HepG2 (cell line): Measurements from ENCODE around the gene FGFR2. TPM values are rescaled to one million over a fixed set of nuclear protein-coding genes. Genes with fewer than 3 reads are reported as not detected.

Experiments used
- ATAC-seq: fragments of 200-7000 bp; cut with Tn5 transposase; 3 replicates; pipeline ENCODE4 v1.9.1; 2020; ENCODE audit warnings: mild to moderate bottlenecking, moderate library complexity
- BruUV-seq: library from RNA; stranded (reverse); fragments of 400-500 nt; replicated peaks from 2 replicates; lab custom pipeline; 2021; lab: Mats Ljungman, UMichigan
- CTCF ChIA-PET: fragments of 300-600 bp; formaldehyde crosslinking; extraction: SDS; loops from one replicate; lab custom pipeline; 2021; ENCODE audit warnings: low total read pairs, inconsistent platforms, low intra/inter-chr PET ratio; lab: Yijun Ruan, JAX
- POLR2A ChIA-PET: fragments of 350-600 bp; sonication (Branson Sonifier 250); formaldehyde crosslinking; loops from one replicate; lab custom pipeline; 2020; ENCODE audit warnings: antibody characterized with exemption, inconsistent platforms; lab: Yijun Ruan, JAX
- DNase-seq: peaks from one replicate; pipeline ENCODE4 v3.0.0-alpha.2; 2015; ENCODE audit warnings: low spot score
- FAIRE-seq: peaks from 3 replicates; lab custom pipeline; 2011; peaks lifted over from hg19 to GRCh38; lab: Jason Lieb, UNC
- H2AFZ ChIP-seq: one replicate; pipeline ENCODE4 v1.6.1; 2011; ENCODE audit warnings: low read length, inconsistent platforms
- H3K27ac ChIP-seq: fragments of 300-600 bp; 3 replicates; pipeline ENCODE4 v1.8.0; 2011; ENCODE audit warnings: mixed run types, mild to moderate bottlenecking, mixed read lengths, low read length, inconsistent platforms; ENCODE audit not compliant: insufficient read depth; ENCODE audit errors: extremely low read length
- H3K27me3 ChIP-seq, 2 experiments: fragments of 200-600 bp in 1 of 2; 2 replicates in 1 of 2; 3 replicates in 1 of 2; pipeline versions ENCODE4 v1.6.0 to v1.8.0; 2011; ENCODE audit warnings: low read length in 2 of 2, mild to moderate bottlenecking in 2 of 2, moderate library complexity in 2 of 2, inconsistent platforms in 1 of 2; ENCODE audit not compliant: insufficient read depth in 2 of 2, control insufficient read depth in 1 of 2
- H3K36me3 ChIP-seq, 2 experiments: fragments of 200-600 bp in 1 of 2; replicated peaks in 1 of 2; 2 replicates in 1 of 2; 3 replicates in 1 of 2; pipeline versions ENCODE4 v1.5.1 to v1.8.0; 2011; ENCODE audit warnings: low read length in 2 of 2, inconsistent platforms in 1 of 2; ENCODE audit not compliant: insufficient read depth in 2 of 2, control insufficient read depth in 1 of 2
- H3K4me1 ChIP-seq: 2 replicates; pipeline ENCODE4 v1.5.1; 2012; ENCODE audit warnings: low read length, inconsistent platforms; ENCODE audit not compliant: insufficient read depth
- H3K4me2 ChIP-seq: 2 replicates; pipeline ENCODE4 v1.6.0; 2011; ENCODE audit warnings: low read depth, low read length, inconsistent platforms
- H3K4me3 ChIP-seq, 3 experiments: fragments of 200-600 bp in 1 of 3; sonication (generic), shearing (Covaris generic) in 1 of 3; replicated peaks in 1 of 3; 2 replicates each; pipeline ENCODE4 v1.5.1; 2011 to 2016; ENCODE audit warnings: low read length in 3 of 3, inconsistent platforms in 2 of 3, low read depth in 2 of 3, mild to moderate bottlenecking in 2 of 3, control low read depth in 1 of 3, mixed read lengths in 1 of 3; ENCODE audit not compliant: insufficient read depth in 1 of 3
- H3K79me2 ChIP-seq: one replicate; pipeline ENCODE4 v1.6.1; 2011; ENCODE audit warnings: low read length, inconsistent platforms; ENCODE audit not compliant: insufficient read depth
- H3K9ac ChIP-seq: 2 replicates; pipeline ENCODE4 v1.6.0; 2011; ENCODE audit warnings: mild to moderate bottlenecking, low read depth, low read length, inconsistent platforms; ENCODE audit not compliant: insufficient read depth
- H3K9me3 ChIP-seq: 2 replicates; pipeline ENCODE4 v1.5.1; 2012; ENCODE audit warnings: mild to moderate bottlenecking, low read length
- H4K20me1 ChIP-seq: 2 replicates; pipeline ENCODE4 v1.6.0; 2011; ENCODE audit warnings: inconsistent platforms, mild to moderate bottlenecking, low read length, moderate library complexity; ENCODE audit not compliant: insufficient read depth
- GABPB1 ChIP-seq: IDR thresholded peaks from 2 replicates; pipeline ENCODE4 v1.6.1; 2016; ENCODE audit warnings: mild to moderate bottlenecking, missing genetic modification reagents, moderate library complexity, missing compliant biosample characterization
- GATAD2A ChIP-seq: IDR thresholded peaks from 2 replicates; pipeline ENCODE4 v1.6.1; 2016
- LRRFIP1 ChIP-seq: sonication (generic); formaldehyde crosslinking; conservative IDR thresholded peaks from 2 replicates; pipeline ENCODE4 v1.4.0; 2020; ENCODE audit warnings: missing genetic modification reagents
- SETDB1 ChIP-seq: sonication (generic); formaldehyde crosslinking; IDR thresholded peaks from 2 replicates; pipeline ENCODE4 v1.5.1; 2020; ENCODE audit warnings: missing genetic modification reagents, mild to moderate bottlenecking, borderline replicate concordance
- SP5 ChIP-seq: IDR thresholded peaks from 2 replicates; pipeline ENCODE4 v1.6.1; 2016; ENCODE audit warnings: low read depth, borderline replicate concordance
- ZNF263 ChIP-seq: sonication (generic); formaldehyde crosslinking; IDR thresholded peaks from 2 replicates; pipeline ENCODE4 v1.4.0; 2020; ENCODE audit warnings: missing genetic modification reagents
- ZNF274 ChIP-seq: sonication (generic); formaldehyde crosslinking; IDR thresholded peaks from 2 replicates; pipeline ENCODE4 v1.5.1; 2020; ENCODE audit warnings: mild to moderate bottlenecking, missing genetic modification reagents
- ZNF430 ChIP-seq: sonication (generic); formaldehyde crosslinking; IDR thresholded peaks from 2 replicates; pipeline ENCODE4 v1.9.0; 2021; ENCODE audit warnings: mild to moderate bottlenecking, missing genetic modification reagents
- ZNF619 ChIP-seq: sonication (generic); formaldehyde crosslinking; IDR thresholded peaks from 2 replicates; pipeline ENCODE4 v1.4.0; 2020; ENCODE audit warnings: mild to moderate bottlenecking, missing genetic modification reagents
- ZNF660 ChIP-seq: sonication (generic); formaldehyde crosslinking; IDR thresholded peaks from 2 replicates; pipeline ENCODE4 v1.5.1; 2020; ENCODE audit warnings: mild to moderate bottlenecking, low read depth, missing genetic modification reagents, borderline replicate concordance
- ZNF713 ChIP-seq: sonication (generic); formaldehyde crosslinking; IDR thresholded peaks from 2 replicates; pipeline ENCODE4 v1.4.0; 2020; ENCODE audit warnings: mild to moderate bottlenecking, missing genetic modification reagents
- ZNF749 ChIP-seq: sonication (generic); formaldehyde crosslinking; IDR thresholded peaks from 2 replicates; pipeline ENCODE4 v1.8.0; 2022; ENCODE audit warnings: mild to moderate bottlenecking, missing genetic modification reagents, moderate library complexity, borderline replicate concordance
- ZSCAN31 ChIP-seq: sonication (generic); formaldehyde crosslinking; IDR thresholded peaks from 2 replicates; pipeline ENCODE4 v1.5.0; 2020; ENCODE audit warnings: low read depth, mild to moderate bottlenecking, missing genetic modification reagents
- WGBS: methylation state at CpG from one replicate; pipeline ENCODE4 v1.1.6; 2017; ENCODE audit warnings: low lambda C conversion rate; 5-methylcytosine and 5-hydroxymethylcytosine counted together
- in situ Hi-C: cut with HindIII; loops from 2 replicates; pipeline ENCODE4 v1.10.0; 2017; ENCODE audit warnings: low pct_unique_long_range_greater_than_20kb; ENCODE audit not compliant: extremely low pct_ligation_motif_present
- intact Hi-C: fragments of 100-400 bp; cut with micrococcal nuclease; formaldehyde crosslinking; loops from one replicate; pipeline ENCODE4 v1.10.0; 2022; ENCODE audit not compliant: unreplicated experiment
- polyA plus RNA-seq, 8 experiments: library from polyadenylated mRNA; depleted of rRNA in 3 of 8; stranded (reverse) in 7 of 8; unstranded in 1 of 8; fragments of >200 nt; fragmentation: Illumina TruSeq in 4 of 8; extraction: Trizol in 4 of 8; gene quantifications; 2 replicates each; pipeline versions ENCODE4 v1.2.1 to v1.2.3, GENCODE V29; 2011 to 2016; ENCODE audit warnings: low read depth in 4 of 8, missing spikeins in 1 of 8, mixed read lengths in 1 of 8; ENCODE audit not compliant: insufficient read depth in 1 of 8
- total RNA-seq, 5 experiments: library from RNA; depleted of rRNA; stranded (reverse); fragments of >200 nt; fragmentation: Illumina TruSeq; extraction: Trizol; gene quantifications; 2 replicates each; pipeline ENCODE4 v1.2.3, GENCODE V29; 2016; ENCODE audit warnings: low read depth in 1 of 5
- TF ChIP-seq, protein P1 (sequence below): sonication (generic); formaldehyde crosslinking; IDR thresholded peaks from 2 replicates; pipeline ENCODE4 v1.4.0; 2020; ENCODE audit warnings: missing genetic modification reagents
- TF ChIP-seq, protein P2 (sequence below): sonication (generic); formaldehyde crosslinking; IDR thresholded peaks from 2 replicates; pipeline ENCODE4 v1.4.0; 2020; ENCODE audit warnings: missing genetic modification reagents

Gene FGFR2
- total and polyA plus RNA-seq, 2 of the 13 experiments (the other 11 are each of a cell fraction or from before 2014, with no cell fraction given) = 1.6 to 2.6 TPM

DNA sequence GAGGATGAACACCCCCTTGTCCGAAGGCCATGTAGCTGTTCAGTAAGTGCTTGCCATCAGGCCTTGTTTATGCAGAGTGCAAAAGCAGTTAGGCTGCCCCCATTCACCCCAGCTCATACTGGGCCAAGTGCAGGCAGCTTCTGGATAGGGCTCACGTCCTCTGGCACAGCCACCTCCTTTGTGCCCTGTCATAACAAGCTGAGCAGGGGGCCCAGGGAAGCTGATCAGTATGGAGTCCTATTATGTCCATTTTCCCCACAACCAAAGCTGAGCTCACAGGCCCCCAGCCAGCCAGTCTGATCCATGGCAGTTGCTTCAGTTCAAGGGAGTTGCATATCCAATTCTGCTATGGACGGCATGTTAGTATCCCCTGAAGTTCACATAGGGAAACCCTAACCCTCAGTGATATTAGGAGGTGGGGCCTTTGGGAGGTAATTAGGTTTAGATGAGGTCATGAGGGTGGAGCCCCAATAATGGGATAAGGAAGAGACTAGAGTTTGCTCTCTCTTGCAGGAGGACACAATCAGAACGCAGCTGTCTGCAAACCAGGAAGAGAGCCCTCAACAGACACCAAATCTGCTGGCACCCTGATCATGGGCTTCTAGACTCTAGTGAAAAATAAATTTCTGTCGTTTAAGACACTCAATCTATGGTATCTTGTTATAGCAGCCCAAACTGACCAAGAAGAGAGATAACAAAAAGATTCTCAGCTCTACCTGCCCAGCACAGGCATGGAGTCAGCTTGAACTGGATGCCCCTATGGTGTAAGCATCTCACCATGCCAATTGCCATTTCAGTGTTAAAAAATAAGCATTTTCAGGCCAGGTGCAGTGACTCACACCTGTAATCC lies 155.9 kb downstream of the FGFR2 start:
- no peak overlapping the region for H3K4me2 ChIP-seq
- WGBS = 17% methylated on average over 4 of the region's 5 CpGs
- no peak overlapping the region for H3K4me3 ChIP-seq
- POLR2A ChIA-PET = no interaction called here
- H3K9me3 ChIP-seq = no peaks in the 10 kb centered on the region
- H3K27ac ChIP-seq = no peak overlapping the region
- no peaks in the 10 kb centered on the region for H3K27me3 ChIP-seq
- in situ Hi-C loops = no loop called here
- no peaks in the 10 kb centered on the region for H3K79me2 ChIP-seq
- no TSS peak for BruUV-seq
- H4K20me1 ChIP-seq = no peaks in the 10 kb centered on the region
- H3K4me1 ChIP-seq = peaks cover 5% of the 10 kb centered on the region
- FAIRE-seq = no peak
- DNase-seq = no peak
- H3K36me3 ChIP-seq = no peaks in the 10 kb centered on the region
- H3K9ac ChIP-seq = no peak overlapping the region
- no peak for ATAC-seq
- CTCF ChIA-PET = no interaction called here
- no peak overlapping the region for H2AFZ ChIP-seq
- intact Hi-C loops = no loop called here
- no peak for TF ChIP-seq LRRFIP1
- TF ChIP-seq SETDB1 (CRISPR knock-in tag) = no peak
- no peak for TF ChIP-seq ZSCAN31
- no peak for TF ChIP-seq ZNF263 (CRISPR knock-in tag)
- no peak for TF ChIP-seq ZNF749 (CRISPR knock-in tag)
- TF ChIP-seq, protein P1, sequence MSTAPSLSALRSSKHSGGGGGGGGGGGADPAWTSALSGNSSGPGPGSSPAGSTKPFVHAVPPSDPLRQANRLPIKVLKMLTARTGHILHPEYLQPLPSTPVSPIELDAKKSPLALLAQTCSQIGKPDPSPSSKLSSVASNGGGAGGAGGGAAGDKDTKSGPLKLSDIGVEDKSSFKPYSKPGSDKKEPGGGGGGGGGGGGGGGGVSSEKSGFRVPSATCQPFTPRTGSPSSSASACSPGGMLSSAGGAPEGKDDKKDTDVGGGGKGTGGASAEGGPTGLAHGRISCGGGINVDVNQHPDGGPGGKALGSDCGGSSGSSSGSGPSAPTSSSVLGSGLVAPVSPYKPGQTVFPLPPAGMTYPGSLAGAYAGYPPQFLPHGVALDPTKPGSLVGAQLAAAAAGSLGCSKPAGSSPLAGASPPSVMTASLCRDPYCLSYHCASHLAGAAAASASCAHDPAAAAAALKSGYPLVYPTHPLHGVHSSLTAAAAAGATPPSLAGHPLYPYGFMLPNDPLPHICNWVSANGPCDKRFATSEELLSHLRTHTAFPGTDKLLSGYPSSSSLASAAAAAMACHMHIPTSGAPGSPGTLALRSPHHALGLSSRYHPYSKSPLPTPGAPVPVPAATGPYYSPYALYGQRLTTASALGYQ (CRISPR knock-in tag) = no peak
- no peak for TF ChIP-seq ZNF274 (CRISPR knock-in tag)
- TF ChIP-seq ZNF713 (CRISPR knock-in tag) = no peak
- no peak for TF ChIP-seq ZNF660 (CRISPR knock-in tag)
- TF ChIP-seq, protein P2, sequence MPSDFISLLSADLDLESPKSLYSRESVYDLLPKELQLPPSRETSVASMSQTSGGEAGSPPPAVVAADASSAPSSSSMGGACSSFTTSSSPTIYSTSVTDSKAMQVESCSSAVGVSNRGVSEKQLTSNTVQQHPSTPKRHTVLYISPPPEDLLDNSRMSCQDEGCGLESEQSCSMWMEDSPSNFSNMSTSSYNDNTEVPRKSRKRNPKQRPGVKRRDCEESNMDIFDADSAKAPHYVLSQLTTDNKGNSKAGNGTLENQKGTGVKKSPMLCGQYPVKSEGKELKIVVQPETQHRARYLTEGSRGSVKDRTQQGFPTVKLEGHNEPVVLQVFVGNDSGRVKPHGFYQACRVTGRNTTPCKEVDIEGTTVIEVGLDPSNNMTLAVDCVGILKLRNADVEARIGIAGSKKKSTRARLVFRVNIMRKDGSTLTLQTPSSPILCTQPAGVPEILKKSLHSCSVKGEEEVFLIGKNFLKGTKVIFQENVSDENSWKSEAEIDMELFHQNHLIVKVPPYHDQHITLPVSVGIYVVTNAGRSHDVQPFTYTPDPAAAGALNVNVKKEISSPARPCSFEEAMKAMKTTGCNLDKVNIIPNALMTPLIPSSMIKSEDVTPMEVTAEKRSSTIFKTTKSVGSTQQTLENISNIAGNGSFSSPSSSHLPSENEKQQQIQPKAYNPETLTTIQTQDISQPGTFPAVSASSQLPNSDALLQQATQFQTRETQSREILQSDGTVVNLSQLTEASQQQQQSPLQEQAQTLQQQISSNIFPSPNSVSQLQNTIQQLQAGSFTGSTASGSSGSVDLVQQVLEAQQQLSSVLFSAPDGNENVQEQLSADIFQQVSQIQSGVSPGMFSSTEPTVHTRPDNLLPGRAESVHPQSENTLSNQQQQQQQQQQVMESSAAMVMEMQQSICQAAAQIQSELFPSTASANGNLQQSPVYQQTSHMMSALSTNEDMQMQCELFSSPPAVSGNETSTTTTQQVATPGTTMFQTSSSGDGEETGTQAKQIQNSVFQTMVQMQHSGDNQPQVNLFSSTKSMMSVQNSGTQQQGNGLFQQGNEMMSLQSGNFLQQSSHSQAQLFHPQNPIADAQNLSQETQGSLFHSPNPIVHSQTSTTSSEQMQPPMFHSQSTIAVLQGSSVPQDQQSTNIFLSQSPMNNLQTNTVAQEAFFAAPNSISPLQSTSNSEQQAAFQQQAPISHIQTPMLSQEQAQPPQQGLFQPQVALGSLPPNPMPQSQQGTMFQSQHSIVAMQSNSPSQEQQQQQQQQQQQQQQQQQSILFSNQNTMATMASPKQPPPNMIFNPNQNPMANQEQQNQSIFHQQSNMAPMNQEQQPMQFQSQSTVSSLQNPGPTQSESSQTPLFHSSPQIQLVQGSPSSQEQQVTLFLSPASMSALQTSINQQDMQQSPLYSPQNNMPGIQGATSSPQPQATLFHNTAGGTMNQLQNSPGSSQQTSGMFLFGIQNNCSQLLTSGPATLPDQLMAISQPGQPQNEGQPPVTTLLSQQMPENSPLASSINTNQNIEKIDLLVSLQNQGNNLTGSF (CRISPR knock-in tag) = no peak
- TF ChIP-seq GATAD2A (CRISPR knock-in tag) = no peak
- TF ChIP-seq ZNF619 (CRISPR knock-in tag) = no peak
- TF ChIP-seq ZNF430 (CRISPR knock-in tag) = no peak
- TF ChIP-seq GABPB1 (CRISPR knock-in tag) = no peak
- no peak for TF ChIP-seq SP5 (CRISPR knock-in tag)
